Colonic mucosa (tissue), 4 donors: Measurements from ENCODE around the gene PIAS4. TPM values are rescaled to one million over a fixed set of nuclear protein-coding genes. Genes with fewer than 3 reads are reported as not detected.
A peak's percentile ranks its signal among the peaks of the same experiment; 100 is the strongest.

Experiments
- DNase-seq: peaks from one replicate; pipeline ENCODE4 v3.0.0-alpha.2; 2020
- H3K27ac ChIP-seq: fragments of 200-600 bp; one replicate; pipeline ENCODE4 v1.8.0; 2021
- H3K27me3 ChIP-seq: fragments of 200-600 bp; one replicate; pipeline ENCODE4 v1.8.0; 2021
- H3K36me3 ChIP-seq: fragments of 200-600 bp; one replicate; pipeline ENCODE4 v1.8.0; 2021
- H3K4me1 ChIP-seq: fragments of 200-600 bp; one replicate; pipeline ENCODE4 v1.8.0; 2021; ENCODE audit warnings: mild to moderate bottlenecking
- H3K4me3 ChIP-seq: fragments of 200-600 bp; one replicate; pipeline ENCODE4 v1.8.0; 2021
- H3K9ac ChIP-seq, 2 donors: one replicate each; pipeline ENCODE4 v1.7.0; 2013; ENCODE audit warnings: control low read depth in 2 of 2, low read depth in 2 of 2, low read length in 2 of 2
- H3K9me3 ChIP-seq: fragments of 200-600 bp; one replicate; pipeline ENCODE4 v1.8.0; 2021
- intact Hi-C: fragments of 100-400 bp; cut with DNase I; formaldehyde crosslinking; loops from one replicate; pipeline ENCODE4 v1.14.1; 2022
- total RNA-seq, 2 donors: library from RNA; stranded (reverse); fragmentation: NEBNext Ultra II Directional in 1 of 2; extraction: Animal tissue kit (Norgen Biotek cat#: 25700) in 1 of 2; gene quantifications; one replicate each; pipeline ENCODE4 v1.2.1, GENCODE V29; 2021
- TF ChIP-seq, protein P1 (sequence below): fragments of 200-600 bp; IDR thresholded peaks from one replicate; pipeline ENCODE4 v1.8.0; 2022; ENCODE audit warnings: antibody characterized with exemption, mild to moderate bottlenecking
- donor health status: healthy.
- donor health status: DM: no; HTN: no; CAD: no.
- donor health status: DM: no; HTN: no; CAD: no.

The PIAS4 gene
- total RNA-seq, 2 donors from 2014 or later, result 29.9 to 31.5 TPM

DNA sequence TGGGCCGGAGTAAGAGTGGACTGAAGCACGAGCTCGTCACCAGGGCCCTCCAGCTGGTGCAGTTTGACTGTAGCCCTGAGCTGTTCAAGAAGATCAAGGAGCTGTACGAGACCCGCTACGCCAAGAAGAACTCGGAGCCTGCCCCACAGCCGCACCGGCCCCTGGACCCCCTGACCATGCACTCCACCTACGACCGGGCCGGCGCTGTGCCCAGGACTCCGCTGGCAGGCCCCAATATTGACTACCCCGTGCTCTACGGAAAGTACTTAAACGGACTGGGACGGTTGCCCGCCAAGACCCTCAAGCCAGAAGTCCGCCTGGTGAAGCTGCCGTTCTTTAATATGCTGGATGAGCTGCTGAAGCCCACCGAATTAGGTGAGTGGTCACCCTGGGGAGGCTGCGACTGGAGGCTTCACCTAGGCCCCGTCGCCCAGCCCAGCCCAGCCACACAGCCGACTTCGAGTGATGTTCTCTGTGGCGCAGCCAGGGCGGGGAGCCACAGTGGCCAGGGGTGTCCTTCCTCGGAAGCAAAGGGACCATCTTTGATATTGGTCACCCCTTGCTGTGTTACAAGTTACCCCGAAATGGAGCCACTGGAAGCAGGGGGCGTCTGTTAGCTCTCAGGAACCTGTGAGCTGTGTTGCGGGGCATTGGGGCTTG, 5.6 kb downstream of the PIAS4 start:
- Histone ChIP-seq H3K4me1 (peaks cover 22% of the 10 kb centered on the region), H3K4me3 (no peak overlapping the region), H3K36me3 (peaks cover 8% of the 10 kb centered on the region), H3K9ac (no peak overlapping the region), H3K27ac (no peak overlapping the region), H3K27me3 (no peaks in the 10 kb centered on the region), H3K9me3 (no peaks in the 10 kb centered on the region)
- DNase-seq, result no peak
- TF ChIP-seq, protein P1, sequence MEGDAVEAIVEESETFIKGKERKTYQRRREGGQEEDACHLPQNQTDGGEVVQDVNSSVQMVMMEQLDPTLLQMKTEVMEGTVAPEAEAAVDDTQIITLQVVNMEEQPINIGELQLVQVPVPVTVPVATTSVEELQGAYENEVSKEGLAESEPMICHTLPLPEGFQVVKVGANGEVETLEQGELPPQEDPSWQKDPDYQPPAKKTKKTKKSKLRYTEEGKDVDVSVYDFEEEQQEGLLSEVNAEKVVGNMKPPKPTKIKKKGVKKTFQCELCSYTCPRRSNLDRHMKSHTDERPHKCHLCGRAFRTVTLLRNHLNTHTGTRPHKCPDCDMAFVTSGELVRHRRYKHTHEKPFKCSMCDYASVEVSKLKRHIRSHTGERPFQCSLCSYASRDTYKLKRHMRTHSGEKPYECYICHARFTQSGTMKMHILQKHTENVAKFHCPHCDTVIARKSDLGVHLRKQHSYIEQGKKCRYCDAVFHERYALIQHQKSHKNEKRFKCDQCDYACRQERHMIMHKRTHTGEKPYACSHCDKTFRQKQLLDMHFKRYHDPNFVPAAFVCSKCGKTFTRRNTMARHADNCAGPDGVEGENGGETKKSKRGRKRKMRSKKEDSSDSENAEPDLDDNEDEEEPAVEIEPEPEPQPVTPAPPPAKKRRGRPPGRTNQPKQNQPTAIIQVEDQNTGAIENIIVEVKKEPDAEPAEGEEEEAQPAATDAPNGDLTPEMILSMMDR, result no peak
- intact Hi-C loops, result no loop called here

DNA sequence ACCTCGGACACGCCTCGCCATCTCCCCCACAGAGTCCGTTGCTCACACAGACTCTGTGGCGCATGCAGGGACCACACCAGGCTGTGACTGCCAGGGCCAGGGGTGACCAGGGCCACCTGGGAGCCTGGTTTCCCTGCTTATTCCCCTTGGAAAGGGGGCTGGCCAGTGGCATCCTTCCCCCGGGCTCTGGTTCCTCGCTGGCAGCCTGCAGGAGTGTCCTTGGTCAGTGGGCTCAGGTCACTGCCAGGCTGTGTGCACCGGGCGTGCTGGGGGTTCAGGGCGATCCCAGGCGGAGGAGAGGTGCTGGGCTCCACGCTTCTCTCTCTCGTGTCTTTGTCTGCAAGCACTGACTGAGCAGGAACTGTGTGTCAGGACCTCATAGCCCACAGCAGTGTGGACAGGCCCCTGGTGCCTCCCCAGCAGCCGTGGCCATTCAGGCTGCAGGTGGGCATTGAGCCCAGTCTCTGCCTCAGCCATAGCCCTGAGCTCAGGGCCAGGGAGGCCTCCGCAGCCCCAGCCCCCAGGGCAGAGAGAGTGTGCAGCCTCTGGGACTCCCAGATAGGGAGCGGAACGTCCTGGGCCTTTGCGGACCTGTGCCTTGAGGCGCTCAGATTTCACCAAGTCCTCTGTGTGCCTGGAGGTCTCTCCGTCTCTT, 6.5 kb downstream of the PIAS4 start:
- Histone ChIP-seq H3K4me1 (peaks cover 15% of the 10 kb centered on the region), H3K4me3 (no peak overlapping the region), H3K36me3 (peaks cover 8% of the 10 kb centered on the region), H3K27ac (no peak overlapping the region), H3K9me3 (no peaks in the 10 kb centered on the region), H3K9ac (no peak overlapping the region), H3K27me3 (no peaks in the 10 kb centered on the region)
- TF ChIP-seq, protein P1, result no peak
- no peak for DNase-seq
- intact Hi-C loops, result no loop called here

DNA sequence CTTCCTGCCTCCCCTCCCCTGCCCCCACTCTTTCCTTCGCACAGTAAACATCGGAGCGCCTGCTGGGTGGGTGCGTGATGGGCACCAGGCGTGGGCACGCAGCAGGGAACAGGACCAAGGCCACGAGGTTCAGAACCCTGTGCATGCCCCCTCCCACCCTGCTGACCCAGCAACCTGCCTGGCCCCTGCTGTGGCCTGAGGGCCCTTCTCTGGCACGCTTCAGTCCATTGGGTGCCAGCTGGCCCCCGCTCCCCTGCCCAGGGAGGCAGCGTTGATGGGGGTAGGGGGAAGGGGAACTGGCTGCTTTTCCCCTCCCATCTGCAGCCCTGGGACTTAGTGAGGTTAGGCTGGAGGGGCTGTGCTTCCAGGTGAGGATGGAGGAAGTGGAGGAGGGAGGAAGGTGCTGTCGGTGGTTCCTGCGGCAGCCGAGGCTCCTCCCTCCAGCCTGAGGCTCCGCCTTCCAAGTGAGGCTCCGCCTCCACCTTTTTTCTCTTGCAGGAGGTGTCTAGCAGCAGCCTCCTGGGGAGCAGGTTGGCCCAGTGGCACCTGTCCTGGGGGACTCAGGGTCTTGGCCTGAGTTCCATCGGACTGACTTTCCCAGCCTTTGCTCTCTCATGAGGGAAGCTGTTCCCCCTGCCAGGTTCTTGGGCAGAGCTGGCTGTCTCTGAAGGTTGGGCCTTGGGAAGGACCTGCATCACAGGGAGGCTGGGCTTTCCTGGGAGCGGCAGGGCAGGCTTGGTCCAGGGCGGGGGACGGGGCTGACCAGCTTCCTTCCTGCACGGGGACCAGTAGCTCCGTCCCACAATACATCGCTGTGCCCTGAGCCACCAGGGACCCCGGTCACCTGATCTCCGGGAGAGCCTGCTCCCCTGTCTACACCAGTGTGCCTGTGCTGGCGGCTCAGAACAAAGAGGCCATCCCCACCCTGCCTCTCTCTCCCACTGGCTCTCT, 7.3 kb downstream of the PIAS4 start:
- no peak overlapping the region for H3K4me3 ChIP-seq
- no peaks in the 10 kb centered on the region for H3K9me3 ChIP-seq
- no peaks in the 10 kb centered on the region for H3K27me3 ChIP-seq
- peak; percentile 37 for DNase-seq
- intact Hi-C loops, result no loop called here
- no peak overlapping the region for H3K27ac ChIP-seq
- peaks cover 13% of the 10 kb centered on the region for H3K4me1 ChIP-seq
- H3K9ac ChIP-seq, result no peak overlapping the region
- H3K36me3 ChIP-seq, result peaks cover 8% of the 10 kb centered on the region
- TF ChIP-seq, protein P1, result no peak

DNA sequence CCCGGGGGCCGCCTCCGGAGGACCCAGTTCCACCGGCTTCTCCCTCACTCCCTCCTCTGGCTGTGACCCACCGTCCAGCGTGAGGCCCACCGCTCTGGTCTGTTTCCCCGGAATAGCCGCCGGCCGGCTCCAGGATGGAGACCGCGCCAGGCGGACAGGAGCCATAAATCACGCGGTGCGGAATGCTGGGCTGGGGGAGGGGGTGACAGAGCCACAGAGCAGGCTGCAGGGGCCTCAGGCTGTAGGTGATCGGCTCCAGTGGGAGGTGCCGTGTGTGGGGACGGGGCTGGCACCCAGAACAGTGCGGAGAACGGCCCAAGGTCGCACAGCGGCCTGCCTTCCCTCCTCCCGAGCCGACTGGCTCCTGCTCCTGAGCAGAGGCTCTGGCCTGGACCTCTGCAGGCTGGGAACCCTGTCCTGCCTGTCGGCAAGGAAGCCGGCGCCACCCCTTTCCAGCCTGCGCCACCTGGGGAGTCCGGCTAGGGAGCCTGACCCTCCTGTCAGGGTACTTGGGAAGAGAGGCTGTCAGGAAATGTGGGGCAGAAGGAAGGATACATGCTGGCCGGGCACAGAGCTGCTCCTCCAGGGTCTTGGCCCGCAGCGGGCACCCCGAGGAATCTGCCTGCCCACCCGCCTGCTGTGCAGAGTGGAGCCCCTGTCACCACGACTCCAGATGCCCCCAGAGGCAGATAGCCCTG, 8.3 kb downstream of the PIAS4 start:
- H3K4me1 ChIP-seq, result peaks cover 4% of the 10 kb centered on the region
- no peak overlapping the region for H3K27ac ChIP-seq
- H3K36me3 ChIP-seq, result peaks cover 8% of the 10 kb centered on the region
- no peaks in the 10 kb centered on the region for H3K9me3 ChIP-seq
- H3K9ac ChIP-seq, result no peak overlapping the region
- H3K27me3 ChIP-seq, result no peaks in the 10 kb centered on the region
- intact Hi-C loops, result no loop called here
- no peak overlapping the region for H3K4me3 ChIP-seq
- TF ChIP-seq, protein P1, result no peak
- no peak for DNase-seq

DNA sequence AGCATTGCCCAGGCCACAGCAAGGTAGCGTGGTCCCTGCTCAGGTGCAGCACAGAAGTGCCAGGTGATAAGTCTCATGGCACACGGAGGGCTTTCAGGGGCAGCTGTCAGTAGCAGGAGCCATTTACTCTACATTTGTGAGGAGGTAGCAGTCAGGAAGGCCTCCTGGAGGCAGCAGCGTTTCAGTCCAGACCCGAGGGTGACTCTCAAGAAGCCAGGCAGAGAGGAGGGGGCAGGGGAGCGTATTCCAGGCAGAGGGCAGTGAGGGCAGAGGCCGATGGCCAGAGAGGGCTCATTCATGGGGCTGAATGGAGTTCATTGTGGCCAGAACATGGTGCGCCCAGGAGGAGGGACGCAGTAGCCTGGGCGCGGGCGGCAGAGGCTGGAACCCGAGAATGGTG, 8.9 kb downstream of the PIAS4 start:
- no peak overlapping the region for H3K4me3 ChIP-seq
- no peak for DNase-seq
- H3K9ac ChIP-seq, result no peak overlapping the region
- H3K36me3 ChIP-seq, result peaks cover 8% of the 10 kb centered on the region
- H3K27me3 ChIP-seq, result no peaks in the 10 kb centered on the region
- no peak overlapping the region for H3K27ac ChIP-seq
- intact Hi-C loops, result no loop called here
- TF ChIP-seq, protein P1, result no peak
- no peaks in the 10 kb centered on the region for H3K9me3 ChIP-seq
- H3K4me1 ChIP-seq, result peaks cover 4% of the 10 kb centered on the region
